ENCODE measurements around the gene CST8. TPM values are rescaled to one million over a fixed set of nuclear protein-coding genes. Genes with fewer than 3 reads are reported as not detected.

Gene CST8
- total and polyA plus RNA-seq, 7 donors: not detected

GRCh38 chr20:23534801-23535593 lies 44.1 kb downstream of the CST8 start:
- DNase-seq (no peak), ATAC-seq (no peak)
- no peaks in the 10 kb centered on the region for H3K27me3 ChIP-seq (ENCODE audit: insufficient read depth in 3 of 3, low read length in 2 of 3)
- no peaks in the 10 kb centered on the region for H3K9me3 ChIP-seq
- no peaks in the 10 kb centered on the region for H3K4me1 ChIP-seq
- WGBS, 3 donors: 79 to 82% (median 81%) methylated on average over 20 of the region's 20 CpGs
- TF ChIP-seq CTCF (IDR thresholded peaks at IDR 0.05): no peak
- H3K4me3 ChIP-seq: no peak overlapping the region
- intact Hi-C loops (cut with DNase I): no loop called here
- H3K36me3 ChIP-seq (ENCODE audit: insufficient read depth in 1 of 2, low read depth in 1 of 2): no peaks in the 10 kb centered on the region
- H3K27ac ChIP-seq: no peak overlapping the region

GRCh38 chr20:23536328-23536974 lies 45.5 kb downstream of the CST8 start:
- intact Hi-C loops (cut with DNase I): no loop called here
- DNase-seq (no peak), ATAC-seq (no peak)
- Histone ChIP-seq H3K27me3 (ENCODE audit: insufficient read depth in 3 of 3, low read length in 2 of 3) (peaks cover 0 to 4% (median 0%) of the 10 kb centered on the region in 3 donors), H3K4me1 (no peaks in the 10 kb centered on the region), H3K9me3 (no peaks in the 10 kb centered on the region), H3K27ac (no peak overlapping the region), H3K4me3 (no peak overlapping the region), H3K36me3 (ENCODE audit: insufficient read depth in 1 of 2, low read depth in 1 of 2) (no peaks in the 10 kb centered on the region)
- TF ChIP-seq CTCF (IDR thresholded peaks at IDR 0.05): no peak
- WGBS, 3 donors: 60 to 63% (median 62%) methylated on average over 2 of the region's 2 CpGs

- WGBS, 3 donors: 55 to 63% (median 62%) methylated on average over 3 of the region's 3 CpGs
- Histone ChIP-seq H3K27me3 (ENCODE audit: insufficient read depth in 3 of 3, low read length in 2 of 3) (peaks cover 0 to 4% (median 0%) of the 10 kb centered on the region in 3 donors), H3K4me3 (no peak overlapping the region), H3K9me3 (no peaks in the 10 kb centered on the region), H3K4me1 (no peaks in the 10 kb centered on the region), H3K36me3 (ENCODE audit: insufficient read depth in 1 of 2, low read depth in 1 of 2) (no peaks in the 10 kb centered on the region), H3K27ac (no peak overlapping the region)
- no peak for DNase-seq
- intact Hi-C loops (cut with DNase I): no loop called here
- no peak for ATAC-seq
- TF ChIP-seq CTCF (IDR thresholded peaks at IDR 0.05): no peak
These were observed 46.1 kb downstream of the CST8 start for GRCh38 chr20:23537030-23537429.

GRCh38 chr20:23540624-23541023 lies 49.7 kb downstream of the CST8 start:
- Histone ChIP-seq H3K36me3 (ENCODE audit: insufficient read depth in 1 of 2, low read depth in 1 of 2) (no peaks in the 10 kb centered on the region), H3K4me3 (no peak overlapping the region), H3K4me1 (no peaks in the 10 kb centered on the region), H3K9me3 (no peaks in the 10 kb centered on the region), H3K27ac (no peak overlapping the region), H3K27me3 (ENCODE audit: insufficient read depth in 3 of 3, low read length in 2 of 3) (peaks cover 0 to 4% (median under 1%) of the 10 kb centered on the region in 3 donors)
- TF ChIP-seq CTCF (IDR thresholded peaks at IDR 0.05): no peak
- intact Hi-C loops (cut with DNase I): no loop called here
- no peak for DNase-seq
- ATAC-seq: no peak
- WGBS, 3 donors: 77 to 80% (median 80%) methylated on average over 4 of the region's 4 CpGs
